GM12892 (cell line): ENCODE data around the gene CPHXL2. TPM values are rescaled to one million over a fixed set of nuclear protein-coding genes. Genes with fewer than 3 reads are reported as not detected.

Experiments
- DNase-seq: peaks from one replicate; pipeline ENCODE4 v3.0.0; 2011; ENCODE audit not compliant: insufficient read length
- FAIRE-seq: peaks from 2 replicates; lab custom pipeline; 2011; peaks lifted over from hg19 to GRCh38; lab: Jason Lieb, UNC
- POLR2A ChIP-seq: IDR thresholded peaks from 2 replicates; pipeline ENCODE4 v1.6.1; 2011; ENCODE audit warnings: low read depth, low read length, control low read depth
- POLR2AphosphoS5 ChIP-seq: IDR thresholded peaks from 2 replicates; pipeline ENCODE4 v1.6.1; 2011; ENCODE audit warnings: low read depth, low read length, control low read depth
- TAF1 ChIP-seq: IDR thresholded peaks from 2 replicates; pipeline ENCODE4 v1.6.1; 2011; ENCODE audit warnings: low read depth, mild to moderate bottlenecking, control low read depth, low read length, borderline replicate concordance
- polyA plus RNA-seq: library from polyadenylated mRNA; unstranded; fragments of >200 nt; gene quantifications from one replicate; pipeline ENCODE4 v1.2.1, GENCODE V29; 2012; ENCODE audit warnings: missing spikeins, inconsistent platforms; ENCODE audit not compliant: missing spikeins

CPHXL2 gene
- polyA plus RNA-seq = 0.36 TPM

GRCh38 chr16:75676909-75677308 lies at the start of gene CPHXL2:
CPHXL2 (minus strand) TSS chr16:75677009; CDS start chr16:75676999, 10 bp downstream.
- TF ChIP-seq POLR2A (no peak), POLR2AphosphoS5 (no peak), TAF1 (no peak)
- DNase-seq (no peak), FAIRE-seq (no peak)

- DNase-seq (no peak), FAIRE-seq (no peak)
- TF ChIP-seq TAF1 = no peak
- TF ChIP-seq POLR2A = no peak
- no peak for TF ChIP-seq POLR2AphosphoS5
These were observed 49.6 kb upstream of the CPHXL2 start, which contains the start of gene CPHXL for GRCh38 chr16:75726390-75726789. CPHXL (minus strand) TSS chr16:75726490; CDS start chr16:75726442, 48 bp downstream.

GRCh38 chr16:75718452-75718851 lies 41.6 kb upstream of the CPHXL2 start:
- no peak for FAIRE-seq
- DNase-seq = no peak
- TF ChIP-seq POLR2AphosphoS5 (no peak), POLR2A (no peak), TAF1 (no peak)

GRCh38 chr16:75714661-75715060 lies 37.9 kb upstream of the CPHXL2 start:
- FAIRE-seq = no peak
- DNase-seq = no peak
- no peak for TF ChIP-seq TAF1
- TF ChIP-seq POLR2AphosphoS5 = no peak
- TF ChIP-seq POLR2A = no peak

- DNase-seq = no peak
- TF ChIP-seq POLR2AphosphoS5 (no peak), TAF1 (no peak), POLR2A (no peak)
- FAIRE-seq = no peak
These were observed 33.5 kb upstream of the CPHXL2 start for GRCh38 chr16:75710344-75710743.

- no peak for DNase-seq
- no peak for TF ChIP-seq TAF1
- TF ChIP-seq POLR2A = no peak
- TF ChIP-seq POLR2AphosphoS5 = no peak
These were observed 26.5 kb upstream of the CPHXL2 start for GRCh38 chr16:75703306-75703705.

GRCh38 chr16:75702242-75702641 lies 25.4 kb upstream of the CPHXL2 start:
- TF ChIP-seq TAF1 (no peak), POLR2AphosphoS5 (no peak), POLR2A (no peak)
- no peak for FAIRE-seq
- DNase-seq = no peak

More at GRCh38 chr16:75703306-75703705, 26.5 kb upstream of the CPHXL2 start:
- FAIRE-seq = no peak

- TF ChIP-seq TAF1 = no peak
- TF ChIP-seq POLR2AphosphoS5 = no peak
- no peak for TF ChIP-seq POLR2A
- DNase-seq = no peak
- FAIRE-seq = no peak
These were observed 24.6 kb upstream of the CPHXL2 start, which contains the start of gene DUXB for GRCh38 chr16:75701361-75701760. DUXB (minus strand) TSS chr16:75701461; CDS start chr16:75701418, 43 bp downstream.

GRCh38 chr16:75697571-75697970 lies 20.8 kb upstream of the CPHXL2 start:
- no peak for DNase-seq
- TF ChIP-seq POLR2AphosphoS5 (no peak), POLR2A (no peak), TAF1 (no peak)
- no peak for FAIRE-seq

GRCh38 chr16:75695708-75696107 lies 18.9 kb upstream of the CPHXL2 start:
- TF ChIP-seq POLR2A = no peak
- no peak for TF ChIP-seq TAF1
- TF ChIP-seq POLR2AphosphoS5 = no peak
- FAIRE-seq (no peak), DNase-seq (no peak)

- FAIRE-seq (no peak), DNase-seq (no peak)
- TF ChIP-seq TAF1 (no peak), POLR2AphosphoS5 (no peak), POLR2A (no peak)
These were observed 10.6 kb upstream of the CPHXL2 start for GRCh38 chr16:75687361-75687760.

GRCh38 chr16:75682308-75682707 lies 5.5 kb upstream of the CPHXL2 start:
- TF ChIP-seq TAF1 (no peak), POLR2AphosphoS5 (no peak), POLR2A (no peak)
- no peak for DNase-seq
- no peak for FAIRE-seq

- DNase-seq (no peak), FAIRE-seq (no peak)
- TF ChIP-seq POLR2AphosphoS5 (no peak), TAF1 (no peak), POLR2A (no peak)
These were observed 2.6 kb upstream of the CPHXL2 start for GRCh38 chr16:75679366-75679765.
